Measurements from ENCODE around the gene EFTUD2. TPM values are rescaled to one million over a fixed set of nuclear protein-coding genes. Genes with fewer than 3 reads are reported as not detected.

Gene EFTUD2
- total and polyA plus RNA-seq, 2 of the 13 experiments (the other 11 are each of a cell fraction or from before 2014, with no cell fraction given): 111 to 137 TPM

- TF ChIP-seq ZNF180 (CRISPR knock-in tag; IDR thresholded peaks at IDR 0.05; ENCODE audit: borderline replicate concordance, low read depth) (no peak), RNF2 (conservative IDR thresholded peaks at IDR 0.05; ENCODE audit: low read depth) (no peak), MED1 (CRISPR knock-in tag; IDR thresholded peaks at IDR 0.05) (peak; percentile 66), HOMEZ (CRISPR knock-in tag; IDR thresholded peaks at IDR 0.05; ENCODE audit: low read depth) (no peak), PAXIP1 (CRISPR knock-in tag; conservative IDR thresholded peaks at IDR 0.05) (peak; percentile 80), RCOR2 (CRISPR knock-in tag; IDR thresholded peaks at IDR 0.05) (peak; percentile 63; the same call in 1 of the 2 replicates), ZSCAN31 (CRISPR knock-in tag; IDR thresholded peaks at IDR 0.05; ENCODE audit: low read depth) (no peak), ZMYM2 (CRISPR knock-in tag; IDR thresholded peaks at IDR 0.05) (peak; percentile 71; the same call in 1 of the 2 replicates), ZNF275 (CRISPR knock-in tag; IDR thresholded peaks at IDR 0.05; ENCODE audit: borderline replicate concordance) (no peak), SOX6 (IDR thresholded peaks at IDR 0.05) (no peak), SOX6 (CRISPR knock-in tag; IDR thresholded peaks at IDR 0.05) (peak; percentile 30; the same call in 1 of the 2 replicates), ZNF549 (CRISPR knock-in tag; IDR thresholded peaks at IDR 0.05) (no peak), ESRRA (CRISPR knock-in tag; IDR thresholded peaks at IDR 0.05; ENCODE audit: low read depth) (peak; percentile 46; the same call in 1 of the 2 replicates), GATAD1 (CRISPR knock-in tag; IDR thresholded peaks at IDR 0.05) (no peak), ZNF629 (CRISPR knock-in tag; conservative IDR thresholded peaks at IDR 0.05) (no peak), ZNF614 (CRISPR knock-in tag; IDR thresholded peaks at IDR 0.05; ENCODE audit: borderline replicate concordance) (no peak), ZNF589 (CRISPR knock-in tag; conservative IDR thresholded peaks at IDR 0.05) (no peak), ZNF205 (CRISPR knock-in tag; IDR thresholded peaks at IDR 0.05) (peak; percentile 72; the same call in 1 of the 2 replicates)
- TF ChIP-seq, protein P1, sequence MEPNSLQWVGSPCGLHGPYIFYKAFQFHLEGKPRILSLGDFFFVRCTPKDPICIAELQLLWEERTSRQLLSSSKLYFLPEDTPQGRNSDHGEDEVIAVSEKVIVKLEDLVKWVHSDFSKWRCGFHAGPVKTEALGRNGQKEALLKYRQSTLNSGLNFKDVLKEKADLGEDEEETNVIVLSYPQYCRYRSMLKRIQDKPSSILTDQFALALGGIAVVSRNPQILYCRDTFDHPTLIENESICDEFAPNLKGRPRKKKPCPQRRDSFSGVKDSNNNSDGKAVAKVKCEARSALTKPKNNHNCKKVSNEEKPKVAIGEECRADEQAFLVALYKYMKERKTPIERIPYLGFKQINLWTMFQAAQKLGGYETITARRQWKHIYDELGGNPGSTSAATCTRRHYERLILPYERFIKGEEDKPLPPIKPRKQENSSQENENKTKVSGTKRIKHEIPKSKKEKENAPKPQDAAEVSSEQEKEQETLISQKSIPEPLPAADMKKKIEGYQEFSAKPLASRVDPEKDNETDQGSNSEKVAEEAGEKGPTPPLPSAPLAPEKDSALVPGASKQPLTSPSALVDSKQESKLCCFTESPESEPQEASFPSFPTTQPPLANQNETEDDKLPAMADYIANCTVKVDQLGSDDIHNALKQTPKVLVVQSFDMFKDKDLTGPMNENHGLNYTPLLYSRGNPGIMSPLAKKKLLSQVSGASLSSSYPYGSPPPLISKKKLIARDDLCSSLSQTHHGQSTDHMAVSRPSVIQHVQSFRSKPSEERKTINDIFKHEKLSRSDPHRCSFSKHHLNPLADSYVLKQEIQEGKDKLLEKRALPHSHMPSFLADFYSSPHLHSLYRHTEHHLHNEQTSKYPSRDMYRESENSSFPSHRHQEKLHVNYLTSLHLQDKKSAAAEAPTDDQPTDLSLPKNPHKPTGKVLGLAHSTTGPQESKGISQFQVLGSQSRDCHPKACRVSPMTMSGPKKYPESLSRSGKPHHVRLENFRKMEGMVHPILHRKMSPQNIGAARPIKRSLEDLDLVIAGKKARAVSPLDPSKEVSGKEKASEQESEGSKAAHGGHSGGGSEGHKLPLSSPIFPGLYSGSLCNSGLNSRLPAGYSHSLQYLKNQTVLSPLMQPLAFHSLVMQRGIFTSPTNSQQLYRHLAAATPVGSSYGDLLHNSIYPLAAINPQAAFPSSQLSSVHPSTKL (CRISPR knock-in tag; IDR thresholded peaks at IDR 0.05): 0 out of 2 replicates have a peak, but pooled peaks have one; percentile 20
Measured at GRCh38 chr17:44862278-44862914, 36.8 kb downstream of the EFTUD2 start (continued).
